ENCODE measurements around the gene MYL12B.

MYL12B gene

GRCh38 chr18:3224223-3224622, 37.7 kb upstream of the MYL12B start:
- DNase-seq (ENCODE audit: low spot score), result no peak
- in situ Hi-C loops (cut with MboI; ENCODE audit: low sequenced_read_pairs, unreplicated experiment), result no loop called here
- TF ChIP-seq CTCF (IDR thresholded peaks at IDR 0.05; ENCODE audit: borderline replicate concordance, control extremely low read depth, extremely low read depth, insufficient read depth, missing control alignments), result no peak

DNA sequence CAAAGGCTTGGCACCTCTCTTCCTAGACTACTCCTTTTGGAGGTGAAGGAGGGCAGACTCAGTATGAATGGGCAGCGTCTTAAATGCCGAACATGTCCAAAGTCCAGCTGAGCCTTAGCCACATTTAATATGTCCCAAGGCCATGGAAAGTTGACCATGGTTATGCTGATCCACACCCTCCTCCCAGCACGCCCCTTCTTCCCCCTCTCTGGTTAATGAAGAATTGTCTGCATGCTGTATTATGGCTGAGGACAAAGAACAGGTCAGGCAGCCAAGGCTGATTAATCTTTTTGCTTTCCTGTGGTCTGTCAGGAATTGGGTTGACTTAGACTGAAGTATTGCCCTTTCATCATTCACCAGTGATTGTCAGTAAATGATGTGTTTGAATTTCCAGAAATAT, 36.3 kb upstream of the MYL12B start:
- in situ Hi-C loops (cut with MboI; ENCODE audit: low sequenced_read_pairs, unreplicated experiment), result no loop called here
- no peak for DNase-seq (ENCODE audit: low spot score)
- TF ChIP-seq CTCF (IDR thresholded peaks at IDR 0.05; ENCODE audit: borderline replicate concordance, control extremely low read depth, extremely low read depth, insufficient read depth, missing control alignments), result no peak

DNA sequence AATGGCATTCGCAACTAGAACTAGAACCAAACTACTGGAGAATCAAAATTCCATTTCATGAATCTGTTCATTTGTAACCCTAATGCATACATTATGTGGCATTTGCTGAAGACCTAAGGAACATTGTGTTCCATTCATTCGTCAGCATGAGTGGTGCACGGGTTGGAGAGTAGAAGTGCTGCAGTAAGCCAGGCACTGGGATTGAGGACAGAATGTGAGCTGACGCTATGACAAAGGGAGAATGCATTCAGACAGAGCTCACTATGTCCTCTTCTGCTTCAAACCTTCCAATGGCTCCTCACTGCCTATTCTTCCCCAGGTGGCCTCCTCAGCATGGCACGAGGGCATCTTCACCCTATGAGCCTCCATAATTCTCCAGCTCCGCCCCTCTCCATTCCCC, 35.9 kb upstream of the MYL12B start:
- in situ Hi-C loops (cut with MboI; ENCODE audit: low sequenced_read_pairs, unreplicated experiment), result no loop called here
- TF ChIP-seq CTCF (IDR thresholded peaks at IDR 0.05; ENCODE audit: borderline replicate concordance, control extremely low read depth, extremely low read depth, insufficient read depth, missing control alignments), result no peak
- DNase-seq (ENCODE audit: low spot score), result no peak

- in situ Hi-C loops (cut with MboI; ENCODE audit: low sequenced_read_pairs, unreplicated experiment), result no loop called here
- TF ChIP-seq CTCF (IDR thresholded peaks at IDR 0.05; ENCODE audit: borderline replicate concordance, control extremely low read depth, extremely low read depth, insufficient read depth, missing control alignments), result no peak
- DNase-seq (ENCODE audit: low spot score), result no peak
These were observed 31.3 kb upstream of the MYL12B start for GRCh38 chr18:3230401-3231334.

DNA sequence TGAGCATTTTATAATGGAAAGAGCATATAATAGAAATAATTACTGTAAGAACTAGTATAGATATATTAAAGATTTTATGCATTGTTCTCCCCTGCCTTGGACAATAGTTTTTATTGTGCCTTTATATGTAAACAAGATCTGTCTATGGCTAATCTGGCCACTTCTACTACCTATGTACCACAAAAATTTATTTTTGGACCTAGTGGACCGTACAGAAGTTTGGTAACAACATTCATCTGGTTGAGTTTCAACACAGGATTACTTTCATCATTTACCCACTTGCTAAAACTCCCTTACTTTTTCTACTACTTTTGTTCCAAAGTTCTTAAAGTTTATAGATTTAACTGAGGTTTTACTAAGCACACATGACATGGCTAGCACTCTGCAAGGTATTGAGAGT, 28.9 kb upstream of the MYL12B start:
- no peak for TF ChIP-seq CTCF (IDR thresholded peaks at IDR 0.05; ENCODE audit: borderline replicate concordance, control extremely low read depth, extremely low read depth, insufficient read depth, missing control alignments)
- DNase-seq (ENCODE audit: low spot score), result no peak
- in situ Hi-C loops (cut with MboI; ENCODE audit: low sequenced_read_pairs, unreplicated experiment), result no loop called here

DNA sequence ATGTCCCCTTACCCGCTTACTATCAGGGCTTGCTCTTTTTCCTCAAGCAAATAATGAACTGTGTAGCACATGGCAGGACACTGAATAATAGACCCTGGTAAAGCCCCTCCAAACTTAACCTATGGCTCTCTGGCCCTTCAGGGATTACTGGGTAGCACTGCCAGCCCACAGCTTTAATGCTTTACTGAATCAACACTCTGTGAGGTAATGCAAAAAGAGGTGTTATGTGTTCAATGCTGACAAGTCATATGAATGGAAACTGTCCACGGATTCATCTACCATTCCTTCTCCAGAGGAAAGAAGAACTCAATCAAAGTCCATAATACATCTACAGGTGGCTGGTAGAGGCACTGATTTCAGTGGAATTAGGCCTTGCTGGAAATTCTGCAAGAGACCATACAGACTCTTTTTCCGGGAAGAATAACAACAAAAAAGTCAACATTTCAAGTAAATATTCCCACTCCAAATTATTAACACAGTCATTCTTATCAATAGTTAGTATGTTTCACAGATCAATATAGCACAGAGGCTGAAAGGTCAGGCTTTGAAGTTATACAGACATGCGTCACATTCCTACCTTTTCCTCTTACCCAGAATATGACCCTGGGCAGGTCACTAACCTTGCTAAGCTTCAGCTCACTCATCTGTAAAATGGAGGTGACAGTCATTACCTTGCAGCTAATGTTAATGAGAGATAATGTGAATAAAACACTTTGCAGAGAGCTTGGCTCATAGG, 28.3 kb upstream of the MYL12B start:
- no peak for DNase-seq (ENCODE audit: low spot score)
- in situ Hi-C loops (cut with MboI; ENCODE audit: low sequenced_read_pairs, unreplicated experiment), result no loop called here
- no peak for TF ChIP-seq CTCF (IDR thresholded peaks at IDR 0.05; ENCODE audit: borderline replicate concordance, control extremely low read depth, extremely low read depth, insufficient read depth, missing control alignments)

All from GM13976 (cell line).